ENCODE measurements around the gene INO80B.

DNA sequence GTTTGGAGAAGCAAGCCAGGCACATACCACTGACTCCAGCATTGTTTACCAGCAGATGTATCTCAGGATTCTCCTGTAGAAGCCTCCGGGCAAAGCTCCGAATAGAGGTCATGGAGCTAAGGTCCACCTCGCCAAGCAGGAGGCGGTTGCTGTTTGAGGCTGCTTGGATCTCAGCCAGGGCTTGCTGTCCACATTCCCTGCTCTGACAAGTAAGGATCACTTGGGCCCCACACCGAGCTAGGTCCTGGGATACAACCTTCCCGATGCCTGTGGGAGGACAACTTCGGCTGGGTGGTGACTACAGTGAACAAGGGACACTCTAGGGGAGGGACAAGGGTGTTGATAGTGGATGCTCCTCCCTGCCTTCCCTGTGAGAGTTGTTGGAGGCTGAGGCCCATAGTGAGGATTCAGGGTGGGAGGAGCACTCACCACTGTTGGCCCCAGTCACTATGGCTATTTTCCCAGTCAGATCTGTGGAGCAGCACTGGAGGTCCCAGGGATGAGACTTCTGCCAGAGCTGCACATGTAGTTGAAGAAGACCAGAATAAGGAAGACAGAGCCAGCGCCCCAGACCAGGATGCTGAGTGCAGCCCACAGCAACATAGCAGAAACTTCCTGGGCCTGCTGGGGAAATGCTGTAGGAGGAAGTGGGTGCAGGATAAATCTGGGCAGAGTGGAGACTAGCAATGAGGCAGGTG is 41.7 kb upstream of the INO80B start:
- TF ChIP-seq, protein P1, sequence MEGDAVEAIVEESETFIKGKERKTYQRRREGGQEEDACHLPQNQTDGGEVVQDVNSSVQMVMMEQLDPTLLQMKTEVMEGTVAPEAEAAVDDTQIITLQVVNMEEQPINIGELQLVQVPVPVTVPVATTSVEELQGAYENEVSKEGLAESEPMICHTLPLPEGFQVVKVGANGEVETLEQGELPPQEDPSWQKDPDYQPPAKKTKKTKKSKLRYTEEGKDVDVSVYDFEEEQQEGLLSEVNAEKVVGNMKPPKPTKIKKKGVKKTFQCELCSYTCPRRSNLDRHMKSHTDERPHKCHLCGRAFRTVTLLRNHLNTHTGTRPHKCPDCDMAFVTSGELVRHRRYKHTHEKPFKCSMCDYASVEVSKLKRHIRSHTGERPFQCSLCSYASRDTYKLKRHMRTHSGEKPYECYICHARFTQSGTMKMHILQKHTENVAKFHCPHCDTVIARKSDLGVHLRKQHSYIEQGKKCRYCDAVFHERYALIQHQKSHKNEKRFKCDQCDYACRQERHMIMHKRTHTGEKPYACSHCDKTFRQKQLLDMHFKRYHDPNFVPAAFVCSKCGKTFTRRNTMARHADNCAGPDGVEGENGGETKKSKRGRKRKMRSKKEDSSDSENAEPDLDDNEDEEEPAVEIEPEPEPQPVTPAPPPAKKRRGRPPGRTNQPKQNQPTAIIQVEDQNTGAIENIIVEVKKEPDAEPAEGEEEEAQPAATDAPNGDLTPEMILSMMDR (IDR thresholded peaks at IDR 0.05), result no peak
- TF ChIP-seq POLR2A (IDR thresholded peaks at IDR 0.05), result no peak
